Upper lobe of right lung (tissue), 1 donor: Measurements from ENCODE around the gene RFFL. TPM values are rescaled to one million over a fixed set of nuclear protein-coding genes. Genes with fewer than 3 reads are reported as not detected.
"Not testable (repeated sequence)": the region's sequence is repeated elsewhere in the genome, so short reads cannot be mapped to it uniquely, and the experiment has no call there.

Experiments
- ATAC-seq: fragments of 200-7000 bp; cut with Tn5 transposase; one replicate; pipeline ENCODE4 v1.9.1; 2020; ENCODE audit warnings: mild to moderate bottlenecking, moderate library complexity
- DNase-seq: peaks from one replicate; pipeline ENCODE4 v3.0.0-alpha.2; 2020
- H3K27ac ChIP-seq: fragments of 200-600 bp; one replicate; pipeline ENCODE4 v1.8.0; 2022
- H3K27me3 ChIP-seq: fragments of 200-600 bp; one replicate; pipeline ENCODE4 v1.8.0; 2022; ENCODE audit warnings: mild to moderate bottlenecking
- H3K36me3 ChIP-seq: fragments of 200-600 bp; one replicate; pipeline ENCODE4 v1.8.0; 2022
- H3K4me1 ChIP-seq: fragments of 200-600 bp; one replicate; pipeline ENCODE4 v1.8.0; 2022
- H3K4me3 ChIP-seq: fragments of 200-600 bp; one replicate; pipeline ENCODE4 v1.8.0; 2022; ENCODE audit warnings: mild to moderate bottlenecking
- H3K9me3 ChIP-seq: fragments of 200-600 bp; one replicate; pipeline ENCODE4 v1.8.0; 2022
- CTCF ChIP-seq: fragments of 200-600 bp; IDR thresholded peaks from one replicate; pipeline ENCODE4 v1.8.0; 2022; ENCODE audit warnings: antibody characterized with exemption
- intact Hi-C: fragments of 100-400 bp; cut with DNase I; formaldehyde crosslinking; loops from one replicate; pipeline ENCODE4 v1.11.0; 2022
- long read RNA-seq: library from polyadenylated mRNA; unstranded; transcript quantifications from one replicate; pipeline ENCODE4 v2.0.0, GENCODE V29; 2021
- total RNA-seq: library from RNA; stranded (reverse); fragmentation: NEBNext Ultra II Directional; extraction: Animal tissue kit (Norgen Biotek cat#: 25700); gene quantifications from one replicate; pipeline ENCODE4 v1.2.1, GENCODE V29; 2021
- donor health status: DM: no; HTN: yes; CAD: no; lungs with severe emphysema.

RFFL gene
- 27.9 TPM for total RNA-seq
- long read RNA-seq, full-length matches to known transcripts, result 25 of 41 reads
- long read RNA-seq, partial matches to known transcripts, result 0 of 41 reads
- long read RNA-seq, other reads (novel, unspliced or antisense), result 16 of 41 reads

GRCh38 chr17:35063514-35064223 is at the start of gene RFFL:
Gene RFFL, minus strand, starts transcription at chr17:35063707. Its CDS starts 37,154 bp downstream, at chr17:35026553.
- peak; percentile 17 for TF ChIP-seq CTCF
- H3K27me3 ChIP-seq, result no peaks in the 10 kb centered on the region
- DNase-seq (peak; percentile 85), ATAC-seq (peak; percentile 99)
- H3K4me3 ChIP-seq, result peak within 1 kb of the TSS; percentile 23
- intact Hi-C loops, result no loop called here
- H3K4me1 ChIP-seq, result peaks cover 10% of the 10 kb centered on the region
- H3K27ac ChIP-seq, result peak within 1 kb of the TSS; percentile 80
- no peaks in the 10 kb centered on the region for H3K9me3 ChIP-seq
- H3K36me3 ChIP-seq, result no peaks in the 10 kb centered on the region

GRCh38 chr17:35110791-35111190 is 47.3 kb upstream of the RFFL start:
- DNase-seq, H3K4me3 ChIP-seq, H3K27ac ChIP-seq, intact Hi-C loops, H3K27me3 ChIP-seq, ATAC-seq, H3K9me3 ChIP-seq, H3K4me1 ChIP-seq: not testable (repeated sequence)
- peaks cover 11% of the 10 kb centered on the region for H3K36me3 ChIP-seq

- TF ChIP-seq CTCF, result no peak
- DNase-seq (no peak), ATAC-seq (no peak)
- intact Hi-C loops, result no loop called here
- Histone ChIP-seq H3K27me3 (no peaks in the 10 kb centered on the region), H3K4me1 (no peaks in the 10 kb centered on the region), H3K27ac (no peak overlapping the region), H3K9me3 (no peaks in the 10 kb centered on the region), H3K4me3 (no peak overlapping the region), H3K36me3 (peaks cover 48% of the 10 kb centered on the region)
Observed at GRCh38 chr17:35104844-35105450, 41.4 kb upstream of the RFFL start.

- ATAC-seq, result no peak
- Histone ChIP-seq H3K36me3 (peaks cover 60% of the 10 kb centered on the region), H3K27me3 (no peaks in the 10 kb centered on the region), H3K4me1 (no peaks in the 10 kb centered on the region), H3K4me3 (no peak overlapping the region), H3K27ac (no peak overlapping the region), H3K9me3 (no peaks in the 10 kb centered on the region)
- intact Hi-C loops, result no loop called here
- DNase-seq, result no peak
- TF ChIP-seq CTCF, result no peak
Observed at GRCh38 chr17:35103271-35103670, 39.8 kb upstream of the RFFL start.

GRCh38 chr17:35101725-35102124 is 38.2 kb upstream of the RFFL start:
- H3K27me3 ChIP-seq, result no peaks in the 10 kb centered on the region
- no peak for DNase-seq
- H3K9me3 ChIP-seq, result no peaks in the 10 kb centered on the region
- H3K4me1 ChIP-seq, result no peaks in the 10 kb centered on the region
- intact Hi-C loops, result no loop called here
- H3K4me3 ChIP-seq, result no peak overlapping the region
- H3K27ac ChIP-seq, result no peak overlapping the region
- H3K36me3 ChIP-seq, result peaks cover 59% of the 10 kb centered on the region
- no peak for ATAC-seq
- TF ChIP-seq CTCF, result no peak

- H3K36me3 ChIP-seq, result peaks cover 52% of the 10 kb centered on the region
- intact Hi-C loops, result no loop called here
- ATAC-seq, result no peak
Observed at GRCh38 chr17:35101036-35101435, 37.5 kb upstream of the RFFL start.

More at GRCh38 chr17:35101036-35101435, 37.5 kb upstream of the RFFL start:
- DNase-seq, result no peak
- TF ChIP-seq CTCF, result no peak
- Histone ChIP-seq H3K27ac (no peak overlapping the region), H3K9me3 (no peaks in the 10 kb centered on the region), H3K27me3 (no peaks in the 10 kb centered on the region), H3K4me3 (no peak overlapping the region), H3K4me1 (no peaks in the 10 kb centered on the region)
